Dendritic cell treated with granulocyte-macrophage colony-stimulating factor and Interleukin-4, amounts not matched to agents 40 ng/mL and 50 ng/mL, for 4 days (primary cell): Measurements from ENCODE around the gene DPYD.

ENCODE experiments used
- H3K27ac Mint-ChIP-seq: one replicate; pipeline ENCODE4 v1.8.0; 2022; ENCODE audit warnings: mild to moderate bottlenecking, mixed read lengths
- H3K27me3 Mint-ChIP-seq: one replicate; pipeline ENCODE4 v1.8.0; 2022; ENCODE audit warnings: mild to moderate bottlenecking, mixed read lengths
- H3K36me3 Mint-ChIP-seq: one replicate; pipeline ENCODE4 v1.8.0; 2022; ENCODE audit warnings: low read depth, mixed read lengths
- H3K4me1 Mint-ChIP-seq: one replicate; pipeline ENCODE4 v1.8.0; 2022; ENCODE audit warnings: low read depth, mixed read lengths
- H3K4me3 Mint-ChIP-seq: one replicate; pipeline ENCODE4 v1.8.0; 2022; ENCODE audit warnings: mild to moderate bottlenecking, moderate library complexity, mixed read lengths
- H3K9me3 Mint-ChIP-seq: one replicate; pipeline ENCODE4 v1.8.0; 2022; ENCODE audit warnings: mixed read lengths
- intact Hi-C: fragments of 100-400 bp; cut with micrococcal nuclease; formaldehyde crosslinking; loops from one replicate; pipeline ENCODE4 v1.15.0; 2022

Gene DPYD

DNA sequence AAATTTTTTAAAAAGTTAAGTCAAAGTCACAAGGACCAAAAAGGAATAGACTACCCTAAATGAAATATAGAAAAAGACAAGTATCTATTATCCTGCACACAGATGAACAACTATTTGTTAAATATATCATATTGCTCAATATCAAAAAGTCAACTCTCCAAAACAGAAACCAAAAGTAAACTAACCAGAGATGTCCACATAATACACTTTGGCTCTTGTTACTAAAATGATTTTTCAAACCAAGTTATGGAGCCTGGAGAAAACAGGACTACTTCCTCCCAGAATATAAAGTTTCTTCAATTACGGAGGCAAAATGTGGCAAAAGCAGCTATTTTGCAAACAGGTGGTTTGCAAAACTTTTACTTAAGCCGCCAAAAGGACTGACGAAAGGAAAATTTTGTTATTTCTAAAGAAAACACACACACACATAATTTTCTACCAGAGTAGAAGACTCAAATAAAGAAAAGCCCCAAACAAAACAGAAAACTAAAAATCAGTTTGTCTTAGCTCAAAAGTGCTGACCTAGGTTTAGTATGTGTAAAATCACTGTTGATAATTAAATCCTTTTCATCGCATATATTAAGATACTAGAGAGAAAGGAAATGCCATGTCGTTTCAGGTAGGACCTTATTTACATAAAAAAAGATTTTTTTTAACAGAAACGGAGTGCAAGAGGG, 1.1 kb downstream of the DPYD start:
- H3K4me3 Mint-ChIP-seq: peak overlapping the region; percentile 95
- H3K9me3 Mint-ChIP-seq: no peaks in the 10 kb centered on the region
- intact Hi-C loops: loop anchor here (2.0 to 5.0 kb wide), 4 partner anchors 13 to 133 kb away; no protein-coding TSS in a partner anchor
- H3K27ac Mint-ChIP-seq: peak overlapping the region; percentile 97
- peaks cover 36% of the 10 kb centered on the region for H3K36me3 Mint-ChIP-seq
- H3K4me1 Mint-ChIP-seq: peaks cover 37% of the 10 kb centered on the region
- no peaks in the 10 kb centered on the region for H3K27me3 Mint-ChIP-seq

DNA sequence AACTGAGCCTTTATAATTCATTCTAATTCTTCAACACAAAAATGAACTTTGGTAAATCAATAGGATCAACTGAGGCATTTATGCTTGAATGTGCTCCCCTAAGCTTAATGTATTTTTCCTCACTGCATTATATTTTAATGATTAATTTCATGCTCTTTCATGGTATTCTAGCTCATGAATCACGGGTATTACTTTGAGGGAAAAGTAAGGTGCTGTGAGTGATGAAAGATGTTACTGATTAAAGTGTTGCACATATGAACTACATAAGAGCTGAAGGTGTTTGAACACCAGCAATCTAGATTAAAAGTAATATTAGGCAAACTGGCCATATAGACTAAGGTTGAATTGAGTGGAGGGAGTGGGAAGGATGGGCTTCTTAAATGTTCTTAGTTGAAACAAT, 1.9 kb downstream of the DPYD start:
- H3K9me3 Mint-ChIP-seq: no peaks in the 10 kb centered on the region
- intact Hi-C loops: loop anchor here (5.0 kb wide), 1 partner anchor 37 kb away; no protein-coding TSS in a partner anchor
- peak overlapping the region; percentile 95 for H3K4me3 Mint-ChIP-seq
- peak overlapping the region; percentile 97 for H3K27ac Mint-ChIP-seq
- peaks cover 40% of the 10 kb centered on the region for H3K4me1 Mint-ChIP-seq
- peaks cover 38% of the 10 kb centered on the region for H3K36me3 Mint-ChIP-seq
- H3K27me3 Mint-ChIP-seq: no peaks in the 10 kb centered on the region

DNA sequence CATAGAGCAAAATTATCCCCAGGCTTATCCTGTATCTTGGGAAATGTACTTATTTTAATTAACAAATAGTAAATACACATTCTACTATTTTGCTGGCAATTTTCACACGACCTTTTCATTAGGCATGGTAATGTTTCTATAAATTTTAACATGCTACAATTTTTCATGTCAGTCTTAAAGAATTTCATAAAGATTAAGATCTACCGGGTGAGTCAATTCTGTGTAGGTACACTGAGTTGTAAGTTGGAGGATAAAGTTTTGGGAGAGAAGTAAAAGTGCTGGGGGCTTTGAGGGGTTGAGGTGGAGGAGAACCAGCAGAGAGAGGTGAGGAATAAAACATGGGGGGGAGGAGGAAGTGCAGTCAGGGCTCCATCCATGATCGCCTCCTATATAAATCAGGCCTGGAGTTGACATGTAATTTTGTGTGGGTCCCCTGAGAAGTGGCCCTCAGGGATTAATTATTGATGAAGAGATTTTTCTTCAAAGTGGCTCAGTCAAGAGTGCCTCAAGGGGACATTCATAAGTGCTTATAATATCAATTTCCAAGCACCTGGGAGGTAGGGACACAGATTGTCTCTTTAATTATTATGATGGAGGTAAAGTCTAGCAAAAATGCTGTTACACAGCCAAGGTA, 7.2 kb downstream of the DPYD start:
- peaks cover 53% of the 10 kb centered on the region for H3K4me1 Mint-ChIP-seq
- no peaks in the 10 kb centered on the region for H3K27me3 Mint-ChIP-seq
- H3K9me3 Mint-ChIP-seq: no peaks in the 10 kb centered on the region
- H3K27ac Mint-ChIP-seq: peak overlapping the region; percentile 60
- no peak overlapping the region for H3K4me3 Mint-ChIP-seq
- H3K36me3 Mint-ChIP-seq: peaks cover 28% of the 10 kb centered on the region
- intact Hi-C loops: no loop called here

DNA sequence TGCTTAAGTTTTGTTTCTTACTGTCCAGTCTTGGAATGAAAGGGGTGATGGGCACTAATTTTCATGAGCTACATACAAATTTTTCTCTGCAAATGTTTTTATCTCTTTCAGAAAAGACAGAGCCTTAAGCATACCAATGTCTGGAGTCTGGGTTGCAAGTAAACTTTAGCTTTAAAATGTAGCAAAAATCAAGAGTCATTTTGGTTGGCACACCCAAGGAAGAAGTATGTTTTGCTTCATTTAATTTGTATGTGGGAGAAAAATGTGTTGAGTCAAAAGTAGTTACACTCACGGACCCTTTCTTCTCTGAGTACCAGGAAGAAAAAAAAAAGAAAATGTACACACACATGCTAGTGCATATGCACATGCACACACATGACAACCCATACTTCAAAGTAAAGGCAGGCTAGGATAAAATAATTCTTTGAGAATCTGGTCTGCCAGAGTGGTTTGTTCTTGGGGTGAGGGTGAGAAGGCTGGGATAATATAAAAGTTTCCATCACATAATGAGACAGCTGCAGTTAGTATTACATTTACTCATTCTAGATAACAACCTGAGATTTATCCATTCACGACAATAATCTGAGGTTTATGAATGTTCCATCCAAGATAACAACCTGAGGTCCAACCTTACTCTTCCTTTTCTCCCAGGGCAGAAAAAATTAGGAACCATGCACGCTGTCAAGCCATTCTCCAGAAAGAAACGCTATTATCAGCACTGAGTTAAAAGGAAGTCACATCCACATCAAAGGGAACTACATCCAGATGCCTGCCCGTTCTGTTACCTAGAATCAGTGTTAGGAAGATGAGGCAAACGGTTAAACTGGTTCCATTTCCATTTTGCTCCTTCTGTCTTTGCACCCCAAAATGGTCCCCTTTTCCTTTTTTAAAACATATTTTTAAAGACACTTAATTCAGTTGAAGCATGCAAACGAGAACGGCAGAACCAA, 9.3 kb downstream of the DPYD start:
- no peaks in the 10 kb centered on the region for H3K27me3 Mint-ChIP-seq
- H3K36me3 Mint-ChIP-seq: peaks cover 28% of the 10 kb centered on the region
- H3K4me3 Mint-ChIP-seq: no peak overlapping the region
- intact Hi-C loops: no loop called here
- peaks cover 38% of the 10 kb centered on the region for H3K4me1 Mint-ChIP-seq
- H3K27ac Mint-ChIP-seq: peak overlapping the region; percentile 65
- H3K9me3 Mint-ChIP-seq: no peaks in the 10 kb centered on the region

DNA sequence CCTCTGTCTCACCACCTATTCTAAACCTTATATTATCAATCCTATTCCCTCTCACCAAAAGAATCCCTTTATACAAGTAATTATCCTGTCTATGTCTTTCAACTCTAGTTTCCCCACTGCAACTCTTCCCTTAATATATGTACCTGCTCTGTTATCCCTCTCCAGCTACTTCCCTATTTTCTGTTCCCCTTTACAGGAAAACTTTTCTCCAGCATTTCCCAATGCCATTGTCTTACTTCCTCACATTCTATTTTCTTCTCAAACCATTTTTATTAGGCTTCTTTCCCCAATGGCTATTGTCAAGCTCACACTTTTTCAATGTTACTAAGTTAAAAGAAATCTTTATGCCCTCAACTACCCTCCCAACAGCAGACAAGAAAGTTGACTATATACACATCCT, 11.6 kb downstream of the DPYD start:
- Mint-ChIP-seq H3K36me3 (peaks cover 7% of the 10 kb centered on the region), H3K9me3 (no peaks in the 10 kb centered on the region), H3K27me3 (no peaks in the 10 kb centered on the region), H3K27ac (no peak overlapping the region), H3K4me1 (peaks cover 34% of the 10 kb centered on the region), H3K4me3 (no peak overlapping the region)
- intact Hi-C loops: no loop called here

DNA sequence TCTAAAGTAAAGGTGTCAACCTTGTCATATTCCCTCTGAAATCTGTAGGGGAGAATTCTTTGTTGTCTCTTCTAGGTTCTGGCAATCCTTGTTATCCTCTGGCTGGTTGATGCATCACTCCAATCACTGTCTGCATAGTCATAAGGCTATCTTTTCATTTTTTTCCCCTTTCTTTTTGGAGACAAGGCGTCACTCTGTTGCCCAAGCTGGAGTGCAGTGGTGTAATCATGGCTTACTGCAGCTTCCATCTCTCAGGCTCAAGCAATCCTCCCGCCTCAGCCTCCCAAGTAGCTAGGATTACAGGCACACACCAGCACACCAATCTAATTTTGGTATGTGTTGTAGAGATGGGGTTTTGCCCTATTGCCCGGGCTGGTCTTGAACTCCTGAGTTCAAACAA, 12.9 kb downstream of the DPYD start:
- intact Hi-C loops: loop anchor here (2.0 kb wide), 1 partner anchor 13 kb away; the partner anchor contains the start of gene DPYD
- Mint-ChIP-seq H3K4me3 (no peak overlapping the region), H3K9me3 (no peaks in the 10 kb centered on the region), H3K4me1 (peaks cover 29% of the 10 kb centered on the region), H3K27ac (no peak overlapping the region), H3K27me3 (no peaks in the 10 kb centered on the region), H3K36me3 (no peaks in the 10 kb centered on the region)

DNA sequence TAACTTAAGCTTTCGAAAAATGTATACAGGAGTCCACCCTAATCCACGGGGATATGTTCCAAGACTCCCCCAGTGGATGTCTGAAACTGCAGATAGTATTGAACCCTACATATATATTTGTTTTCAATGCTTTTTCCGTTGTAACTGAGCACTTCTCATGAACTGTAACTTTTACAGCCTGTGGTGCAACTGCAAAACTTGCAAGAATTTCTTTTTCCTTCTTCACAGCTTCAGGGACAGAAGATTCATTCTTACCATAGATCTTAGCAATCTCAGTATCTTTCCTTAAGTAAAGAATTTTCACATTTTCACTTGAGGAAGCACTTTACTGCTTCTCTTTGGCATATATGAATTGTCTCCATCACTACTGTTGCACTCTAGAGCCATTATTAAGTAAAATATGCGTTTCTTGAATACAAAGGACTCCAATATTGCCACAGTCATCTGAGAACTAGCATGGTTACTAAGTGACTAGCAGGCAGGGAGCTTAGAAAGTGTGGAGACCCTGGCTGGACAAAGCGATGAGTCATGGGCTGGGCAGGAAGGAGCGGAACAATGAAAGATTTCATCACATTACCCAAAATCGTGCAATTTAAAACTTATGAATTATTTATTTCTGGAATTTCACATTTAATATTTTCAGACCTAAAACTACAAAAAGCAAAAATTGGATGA, 14.1 kb downstream of the DPYD start:
- H3K27ac Mint-ChIP-seq: no peak overlapping the region
- H3K36me3 Mint-ChIP-seq: no peaks in the 10 kb centered on the region
- no peak overlapping the region for H3K4me3 Mint-ChIP-seq
- H3K27me3 Mint-ChIP-seq: no peaks in the 10 kb centered on the region
- intact Hi-C loops: loop anchor here (2.0 kb wide), 1 partner anchor 14 kb away; the partner anchor contains the start of gene DPYD
- peaks cover 28% of the 10 kb centered on the region for H3K4me1 Mint-ChIP-seq
- no peaks in the 10 kb centered on the region for H3K9me3 Mint-ChIP-seq

DNA sequence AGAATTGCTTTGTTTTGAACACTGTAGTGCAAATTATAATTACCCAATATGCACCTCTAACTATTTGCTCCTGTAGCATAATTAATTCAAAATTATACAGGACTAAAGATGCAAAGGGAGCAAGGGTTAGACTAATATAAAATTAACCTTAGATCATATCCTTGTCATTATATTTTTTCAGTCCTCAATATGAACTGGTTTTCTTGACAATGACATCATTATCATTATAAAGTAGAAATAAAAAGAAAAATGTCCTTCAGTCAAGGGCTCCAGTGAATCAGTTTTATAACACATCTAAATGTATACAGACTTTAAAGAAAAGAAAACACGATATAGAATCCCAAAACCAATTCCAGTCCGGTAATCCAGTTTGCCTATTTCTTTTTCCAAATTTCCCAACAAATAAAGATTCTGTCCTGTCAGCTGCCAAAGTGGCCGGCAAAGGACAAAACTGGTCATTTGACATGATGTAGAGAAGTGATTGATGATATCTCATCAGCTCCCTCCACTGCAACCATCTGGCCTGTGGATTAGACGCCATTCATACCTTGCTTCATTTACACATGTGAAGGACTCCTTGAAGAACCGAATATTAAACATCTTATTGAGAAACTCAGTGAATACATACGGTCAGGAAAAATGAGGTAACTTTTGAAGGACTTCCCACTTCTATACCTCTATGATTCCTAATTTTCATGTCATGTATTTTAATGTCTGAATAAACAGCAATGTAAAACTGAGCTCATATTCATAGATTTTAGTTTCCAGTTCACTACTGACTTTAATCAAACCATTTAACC, 15.5 kb downstream of the DPYD start:
- no peaks in the 10 kb centered on the region for H3K9me3 Mint-ChIP-seq
- H3K36me3 Mint-ChIP-seq: no peaks in the 10 kb centered on the region
- no peaks in the 10 kb centered on the region for H3K27me3 Mint-ChIP-seq
- intact Hi-C loops: no loop called here
- no peak overlapping the region for H3K4me3 Mint-ChIP-seq
- no peak overlapping the region for H3K27ac Mint-ChIP-seq
- H3K4me1 Mint-ChIP-seq: peaks cover 33% of the 10 kb centered on the region

DNA sequence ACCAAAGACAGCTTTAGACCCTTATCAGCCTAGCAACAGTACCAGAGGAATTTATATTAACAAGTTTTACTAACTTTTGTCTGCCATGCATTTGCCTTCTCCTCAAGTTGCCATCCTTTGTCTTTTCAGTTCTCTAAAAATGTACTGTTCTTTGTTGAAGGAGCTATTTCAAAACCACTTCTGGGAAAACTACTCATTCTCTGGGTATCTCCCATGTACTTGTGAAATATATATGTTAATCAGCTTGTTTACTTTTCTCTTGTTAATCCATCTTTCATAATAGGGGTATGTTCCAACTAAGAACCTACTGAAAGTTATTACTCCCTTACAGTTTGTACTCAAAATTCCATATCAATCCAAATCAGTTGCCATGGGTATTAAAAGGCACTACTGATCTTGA, 16.3 kb downstream of the DPYD start:
- Mint-ChIP-seq H3K4me1 (peaks cover 37% of the 10 kb centered on the region), H3K27me3 (no peaks in the 10 kb centered on the region), H3K27ac (no peak overlapping the region), H3K36me3 (no peaks in the 10 kb centered on the region), H3K4me3 (peak overlapping the region; percentile 34), H3K9me3 (no peaks in the 10 kb centered on the region)
- intact Hi-C loops: loop anchor here (5.0 kb wide), 1 partner anchor 52 kb away; no protein-coding TSS in a partner anchor

DNA sequence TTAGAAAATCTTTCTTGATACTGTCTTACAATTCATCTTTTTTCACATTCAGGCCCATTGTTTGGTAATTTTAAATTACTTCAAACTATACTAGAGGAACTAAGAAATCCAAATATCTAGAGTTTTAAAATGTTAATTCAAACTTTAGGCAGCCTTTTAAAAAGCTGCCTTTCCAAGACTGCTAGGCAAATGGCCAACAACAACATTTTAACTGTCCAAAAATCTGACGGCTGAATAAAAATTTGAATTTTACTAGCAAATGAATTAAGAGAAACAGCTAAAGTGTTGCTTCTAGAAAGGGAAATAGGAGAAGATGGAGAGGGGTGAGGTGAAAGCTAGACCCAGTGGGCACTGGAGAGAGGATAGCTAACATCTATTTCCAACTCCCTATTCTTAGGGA, 17.2 kb downstream of the DPYD start:
- intact Hi-C loops: loop anchor here (5.0 kb wide), 1 partner anchor 51 kb away; no protein-coding TSS in a partner anchor
- H3K27me3 Mint-ChIP-seq: no peaks in the 10 kb centered on the region
- H3K36me3 Mint-ChIP-seq: peaks cover 9% of the 10 kb centered on the region
- H3K27ac Mint-ChIP-seq: no peak overlapping the region
- H3K4me1 Mint-ChIP-seq: peaks cover 37% of the 10 kb centered on the region
- peaks cover 6% of the 10 kb centered on the region for H3K9me3 Mint-ChIP-seq
- peak overlapping the region; percentile 30 for H3K4me3 Mint-ChIP-seq

DNA sequence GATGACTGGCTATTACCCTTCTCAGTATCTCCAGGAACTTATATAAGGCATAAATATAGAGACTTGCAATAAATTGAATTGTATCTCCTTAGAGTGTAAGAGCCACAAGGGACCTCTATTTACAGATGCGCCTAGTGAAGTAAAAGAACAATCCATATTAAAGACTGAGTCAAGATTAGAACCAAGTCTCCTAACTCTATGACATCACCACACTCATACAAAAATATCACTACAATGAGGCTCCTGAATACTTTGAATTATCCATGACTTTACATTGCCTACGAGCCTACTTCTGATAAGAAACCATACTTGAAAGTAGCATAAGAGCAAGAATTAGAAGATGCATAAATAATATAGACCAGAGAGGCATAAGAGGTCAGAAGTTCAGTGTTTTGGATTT, 18.8 kb downstream of the DPYD start:
- H3K4me1 Mint-ChIP-seq: peaks cover 43% of the 10 kb centered on the region
- H3K4me3 Mint-ChIP-seq: no peak overlapping the region
- no peaks in the 10 kb centered on the region for H3K27me3 Mint-ChIP-seq
- H3K27ac Mint-ChIP-seq: peak overlapping the region; percentile 88
- H3K36me3 Mint-ChIP-seq: peaks cover 15% of the 10 kb centered on the region
- intact Hi-C loops: loop anchor here (5.0 kb wide), 1 partner anchor 50 kb away; no protein-coding TSS in a partner anchor
- H3K9me3 Mint-ChIP-seq: peaks cover 13% of the 10 kb centered on the region

DNA sequence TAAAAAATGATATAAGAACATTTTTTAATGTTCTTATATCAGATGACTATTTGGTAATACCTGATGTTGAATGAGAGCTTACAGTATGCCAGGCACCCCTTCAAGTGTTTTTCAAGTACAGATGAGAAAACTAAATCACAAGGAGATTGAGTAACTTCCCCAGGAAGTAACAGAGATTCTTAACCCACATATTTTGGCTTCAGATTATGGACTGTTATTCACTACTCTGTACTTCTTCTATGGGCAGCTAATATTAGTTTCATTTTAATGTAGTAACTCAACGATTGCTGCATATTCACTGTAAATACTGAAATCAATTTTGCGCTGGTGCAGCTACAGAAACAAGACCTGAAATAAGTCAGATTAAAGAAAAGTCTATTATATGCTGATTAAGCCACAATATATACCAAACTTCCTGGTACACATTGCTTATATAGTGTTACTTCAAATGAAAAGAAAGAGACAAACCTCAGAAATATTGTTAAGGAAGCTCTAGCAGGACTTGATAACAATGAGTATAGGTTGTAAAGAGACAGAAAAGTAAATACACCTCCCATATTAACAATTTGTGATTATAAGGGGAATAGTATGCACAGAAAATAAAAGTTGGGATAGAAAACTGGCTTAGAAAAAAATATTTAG, 19.7 kb downstream of the DPYD start:
- intact Hi-C loops: loop anchor here (5.0 kb wide), 1 partner anchor 49 kb away; no protein-coding TSS in a partner anchor
- Mint-ChIP-seq H3K36me3 (peaks cover 15% of the 10 kb centered on the region), H3K9me3 (peaks cover 13% of the 10 kb centered on the region), H3K4me1 (peaks cover 52% of the 10 kb centered on the region), H3K27ac (peak overlapping the region; percentile 88), H3K27me3 (no peaks in the 10 kb centered on the region), H3K4me3 (peak overlapping the region; percentile 66)
